OCI-LY7 (cell line): Measurements from ENCODE around the gene PRF1. TPM values are rescaled to one million over a fixed set of nuclear protein-coding genes. Genes with fewer than 3 reads are reported as not detected.

ENCODE experiments used
- BruUV-seq: library from RNA; stranded (reverse); fragments of 400-500 nt; replicated peaks from 2 replicates; lab custom pipeline; 2021; lab: Mats Ljungman, UMichigan
- CTCF ChIA-PET: fragments of 300-600 bp; sonication (Branson Sonifier 250); formaldehyde crosslinking; loops from one replicate; lab custom pipeline; 2022; ENCODE audit warnings: antibody characterized with exemption; ENCODE audit not compliant: unreplicated experiment; lab: Charles Lee
- POLR2A ChIA-PET: fragments of 300-600 bp; sonication (Branson Sonifier 250); formaldehyde crosslinking; loops from one replicate; lab custom pipeline; 2022; ENCODE audit warnings: antibody characterized with exemption; lab: Charles Lee
- DNase-seq: peaks from one replicate; pipeline ENCODE4 v3.0.0-alpha.2; 2015; ENCODE audit warnings: low spot score
- H2AFZ ChIP-seq: fragments of 200-600 bp; sonication (generic), shearing (Covaris generic); 2 replicates; pipeline ENCODE4 v1.6.1; 2014; ENCODE audit warnings: mild to moderate bottlenecking, antibody characterized with exemption, low read length, moderate library complexity
- H3K27ac ChIP-seq: fragments of 200-600 bp; sonication (generic); 2 replicates; pipeline ENCODE4 v1.5.1; 2014; ENCODE audit warnings: mixed run types, low read depth, mild to moderate bottlenecking, moderate library complexity, low read length, inconsistent platforms; ENCODE audit not compliant: poor library complexity, severe bottlenecking
- H3K36me3 ChIP-seq: fragments of 200-600 bp; sonication (generic); 2 replicates; pipeline ENCODE4 v1.6.1; 2014; ENCODE audit warnings: mild to moderate bottlenecking, antibody characterized with exemption, low read length, moderate library complexity, mixed read lengths; ENCODE audit not compliant: insufficient read depth
- H3K4me1 ChIP-seq: fragments of 200-600 bp; sonication (generic); 2 replicates; pipeline ENCODE4 v1.5.1; 2014; ENCODE audit warnings: mild to moderate bottlenecking, low read length; ENCODE audit not compliant: insufficient read depth, poor library complexity, severe bottlenecking
- H3K4me2 ChIP-seq: fragments of 200-600 bp; sonication (generic); 2 replicates; pipeline ENCODE4 v1.6.1; 2014; ENCODE audit warnings: mild to moderate bottlenecking, low read length
- H3K4me3 ChIP-seq: fragments of 200-600 bp; sonication (generic); 2 replicates; pipeline ENCODE4 v1.5.1; 2014; ENCODE audit warnings: mild to moderate bottlenecking, low read depth, low read length; ENCODE audit not compliant: poor library complexity, severe bottlenecking
- H3K79me2 ChIP-seq: fragments of 200-600 bp; sonication (generic); 2 replicates; pipeline ENCODE4 v1.6.1; 2016; ENCODE audit warnings: low read depth, mild to moderate bottlenecking, low read length, moderate library complexity, mixed read lengths; ENCODE audit not compliant: insufficient read depth
- H3K9me2 ChIP-seq: fragments of 200-600 bp; sonication (generic); 2 replicates; pipeline ENCODE4 v1.6.1; 2016; ENCODE audit warnings: mild to moderate bottlenecking, low read length, mixed read lengths; ENCODE audit not compliant: insufficient read depth
- H3K9me3 ChIP-seq: fragments of 200-600 bp; sonication (generic); 2 replicates; pipeline ENCODE4 v1.6.1; 2014; ENCODE audit warnings: mild to moderate bottlenecking, mixed run types, low read length, mixed read lengths
- H4K20me1 ChIP-seq: fragments of 200-600 bp; sonication (generic); 2 replicates; pipeline ENCODE4 v1.6.1; 2014; ENCODE audit warnings: mild to moderate bottlenecking, antibody characterized with exemption, low read length, moderate library complexity, mixed read lengths; ENCODE audit not compliant: insufficient read depth
- EZH2phosphoT487 ChIP-seq: fragments of 200-600 bp; sonication (generic); IDR thresholded peaks from 2 replicates; pipeline ENCODE4 v1.6.1; 2018; ENCODE audit warnings: low read depth, borderline replicate concordance, mild to moderate bottlenecking, mixed run types, antibody characterized with exemption, low read length, moderate library complexity, mixed read lengths
- intact Hi-C: fragments of 100-400 bp; cut with micrococcal nuclease; formaldehyde crosslinking; loops from one replicate; pipeline ENCODE4 v1.10.0; 2022; ENCODE audit not compliant: unreplicated experiment
- total RNA-seq, 2 experiments: library from RNA; depleted of rRNA in 1 of 2; stranded (reverse); fragments of >200 nt in 1 of 2; shearing (Covaris generic) in 1 of 2; gene quantifications; 2 replicates each; pipeline ENCODE4 v1.2.3, GENCODE V29; 2014 to 2022
- TF ChIP-seq, protein P1 (sequence below): fragments of 200-600 bp; sonication (generic); conservative IDR thresholded peaks from 2 replicates; pipeline ENCODE4 v1.5.1; 2014; ENCODE audit warnings: mild to moderate bottlenecking, antibody characterized with exemption, low read length, moderate library complexity, mixed read lengths

Gene PRF1
- total RNA-seq, 2 experiments from 2014 or later, result 5.8 to 7.0 TPM

DNA sequence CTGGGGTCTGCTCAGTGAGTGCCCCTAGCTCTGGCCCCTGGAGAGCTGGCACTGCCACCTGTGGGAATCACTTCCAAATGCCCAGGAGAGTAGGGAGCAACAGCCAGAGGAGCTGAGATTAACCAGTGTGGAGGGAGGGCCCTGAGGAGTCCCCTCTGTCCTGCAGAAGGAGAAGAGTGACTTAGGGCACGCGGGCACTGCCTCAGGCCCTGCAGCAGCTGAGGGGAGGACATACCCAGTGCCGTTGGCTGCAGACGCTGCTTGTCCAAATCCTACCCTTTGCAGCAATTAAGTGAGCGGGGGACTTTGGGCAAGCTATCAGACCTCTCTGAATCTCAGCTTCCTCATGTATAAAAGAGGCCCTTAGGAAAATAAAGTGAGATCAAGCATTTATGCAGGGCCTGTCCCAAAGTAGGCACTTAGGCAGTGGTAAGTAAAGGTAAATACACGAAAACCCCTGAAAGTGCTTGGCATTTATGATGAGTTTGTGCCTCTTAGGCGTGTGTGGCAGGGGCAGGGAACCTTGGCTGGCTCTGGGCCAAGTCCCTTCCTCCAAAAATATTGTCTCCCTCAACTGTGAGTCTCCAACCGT lies 16.9 kb downstream of the PRF1 start:
- no TSS peak for BruUV-seq
- Histone ChIP-seq H4K20me1 (no peaks in the 10 kb centered on the region), H3K9me2 (no peaks in the 10 kb centered on the region), H3K4me3 (no peak overlapping the region), H3K9me3 (no peaks in the 10 kb centered on the region), H3K27ac (peak overlapping the region; percentile 22), H3K4me1 (peaks cover 73% of the 10 kb centered on the region), H3K79me2 (no peaks in the 10 kb centered on the region), H2AFZ (peak overlapping the region; percentile 53; the same call in 1 of the 2 replicates), H3K36me3 (no peaks in the 10 kb centered on the region), H3K4me2 (peak overlapping the region; percentile 56)
- intact Hi-C loops, result no loop called here
- TF ChIP-seq EZH2phosphoT487, result no peak
- TF ChIP-seq, protein P1, sequence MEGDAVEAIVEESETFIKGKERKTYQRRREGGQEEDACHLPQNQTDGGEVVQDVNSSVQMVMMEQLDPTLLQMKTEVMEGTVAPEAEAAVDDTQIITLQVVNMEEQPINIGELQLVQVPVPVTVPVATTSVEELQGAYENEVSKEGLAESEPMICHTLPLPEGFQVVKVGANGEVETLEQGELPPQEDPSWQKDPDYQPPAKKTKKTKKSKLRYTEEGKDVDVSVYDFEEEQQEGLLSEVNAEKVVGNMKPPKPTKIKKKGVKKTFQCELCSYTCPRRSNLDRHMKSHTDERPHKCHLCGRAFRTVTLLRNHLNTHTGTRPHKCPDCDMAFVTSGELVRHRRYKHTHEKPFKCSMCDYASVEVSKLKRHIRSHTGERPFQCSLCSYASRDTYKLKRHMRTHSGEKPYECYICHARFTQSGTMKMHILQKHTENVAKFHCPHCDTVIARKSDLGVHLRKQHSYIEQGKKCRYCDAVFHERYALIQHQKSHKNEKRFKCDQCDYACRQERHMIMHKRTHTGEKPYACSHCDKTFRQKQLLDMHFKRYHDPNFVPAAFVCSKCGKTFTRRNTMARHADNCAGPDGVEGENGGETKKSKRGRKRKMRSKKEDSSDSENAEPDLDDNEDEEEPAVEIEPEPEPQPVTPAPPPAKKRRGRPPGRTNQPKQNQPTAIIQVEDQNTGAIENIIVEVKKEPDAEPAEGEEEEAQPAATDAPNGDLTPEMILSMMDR, result no peak
- ChIA-PET POLR2A (interaction anchor here (1.2 to 1.3 kb wide), 2 partner anchors 8 to 9 kb away, joined by 3 read pairs; no protein-coding TSS in a partner anchor), CTCF (interaction anchor here (1.5 to 2.4 kb wide), 2 partner anchors 10 to 24 kb away, joined by 6 to 7 read pairs; no protein-coding TSS in a partner anchor)
- DNase-seq, result no peak

- Histone ChIP-seq H3K36me3 (no peaks in the 10 kb centered on the region), H3K9me3 (no peaks in the 10 kb centered on the region), H4K20me1 (no peaks in the 10 kb centered on the region), H3K27ac (peak overlapping the region; percentile 22), H3K4me3 (peak overlapping the region; percentile 6), H3K4me2 (peak overlapping the region; percentile 56), H3K9me2 (no peaks in the 10 kb centered on the region), H2AFZ (peak overlapping the region; percentile 53; the same call in 1 of the 2 replicates), H3K4me1 (peaks cover 70% of the 10 kb centered on the region), H3K79me2 (no peaks in the 10 kb centered on the region)
- intact Hi-C loops, result no loop called here
- BruUV-seq, result no TSS peak
- ChIA-PET CTCF (interaction anchor here (1.5 to 2.4 kb wide), 2 partner anchors 9 to 24 kb away, joined by 6 to 7 read pairs; no protein-coding TSS in a partner anchor), POLR2A (interaction anchor here (0.9 to 1.7 kb wide), 3 partner anchors 9 to 33 kb away, joined by 3 to 5 read pairs (median 3); no protein-coding TSS in a partner anchor)
- DNase-seq, result peak; percentile 74
- TF ChIP-seq, protein P1, result no peak
- no peak for TF ChIP-seq EZH2phosphoT487
Observed at GRCh38 chr10:70584909-70585544, 17.5 kb downstream of the PRF1 start.
